ENCODE measurements around the gene UBE2U. TPM values are rescaled to one million over a fixed set of nuclear protein-coding genes. Genes with fewer than 3 reads are reported as not detected.

The UBE2U gene
- total RNA-seq (2014; rRNA removed; shearing (Covaris generic)) (not detected in 2 replicates), polyA plus RNA-seq (2016; fragmentation: Nextera tagmentation; extraction: Ambion mirVana) (not detected in 2 replicates)

GRCh38 chr1:64203420-64203819 is at the start of gene UBE2U:
Gene UBE2U (plus strand): TSS chr1:64203623. CDS start chr1:64204051, 428 bp downstream.
- 90 to 97% methylated on average over 23 of the region's 23 CpGs for WGBS, 2 experiments (ENCODE audit: low coverage in 1 of 2, low lambda C conversion rate in 2 of 2, missing lambda C conversion rate in 2 of 2)
- no peak within 1 kb of the TSS for H3K27ac ChIP-seq
- H3F3A ChIP-seq (ENCODE audit: insufficient read depth): no peaks in the 10 kb centered on the region
- H3K9me3 ChIP-seq (ENCODE audit: low read depth): no peaks in the 10 kb centered on the region
- H3K4me2 ChIP-seq (ENCODE audit: unreplicated experiment): no peak within 1 kb of the TSS
- TF ChIP-seq EZH2 (IDR thresholded peaks at IDR 0.05; ENCODE audit: insufficient read depth, poor library complexity, severe bottlenecking) (no peak), EZH2phosphoT487 (IDR thresholded peaks at IDR 0.05; ENCODE audit: insufficient read depth, low read depth) (no peak)
- in situ Hi-C loops (cut with MboI): no loop called here
- H3K9ac ChIP-seq: no peak within 1 kb of the TSS
- H3K4me3 ChIP-seq: no peak within 1 kb of the TSS
- no peaks in the 10 kb centered on the region for H3K4me1 ChIP-seq (ENCODE audit: insufficient read depth)
- H3K27me3 ChIP-seq (replicated peaks; ENCODE audit: insufficient read depth): no peaks in the 10 kb centered on the region
- H3K9me2 ChIP-seq (ENCODE audit: insufficient read depth): no peaks in the 10 kb centered on the region
- no peaks in the 10 kb centered on the region for H3K36me3 ChIP-seq (ENCODE audit: low read depth)
- H3K79me2 ChIP-seq (ENCODE audit: insufficient read depth): no peaks in the 10 kb centered on the region
- no peaks in the 10 kb centered on the region for H4K20me1 ChIP-seq (ENCODE audit: insufficient read depth)
- H2AFZ ChIP-seq: no peak within 1 kb of the TSS
- DNase-seq: no peak

- no peak for DNase-seq
- in situ Hi-C loops (cut with MboI): no loop called here
- H3K9me2 ChIP-seq (ENCODE audit: insufficient read depth): no peaks in the 10 kb centered on the region
- H4K20me1 ChIP-seq (ENCODE audit: insufficient read depth): no peaks in the 10 kb centered on the region
- no peak for TF ChIP-seq EZH2phosphoT487 (IDR thresholded peaks at IDR 0.05; ENCODE audit: insufficient read depth, low read depth)
- no peak for TF ChIP-seq EZH2 (IDR thresholded peaks at IDR 0.05; ENCODE audit: insufficient read depth, poor library complexity, severe bottlenecking)
- no peak overlapping the region for H2AFZ ChIP-seq
- no peaks in the 10 kb centered on the region for H3K4me1 ChIP-seq (ENCODE audit: insufficient read depth)
- H3F3A ChIP-seq (ENCODE audit: insufficient read depth): no peaks in the 10 kb centered on the region
- no peaks in the 10 kb centered on the region for H3K9me3 ChIP-seq (ENCODE audit: low read depth)
- WGBS, 2 experiments (ENCODE audit: low coverage in 1 of 2, low lambda C conversion rate in 2 of 2, missing lambda C conversion rate in 2 of 2): 62 to 88% methylated on average over 1 of the region's 1 CpG
- H3K9ac ChIP-seq: no peak overlapping the region
- no peak overlapping the region for H3K27ac ChIP-seq
- no peaks in the 10 kb centered on the region for H3K36me3 ChIP-seq (ENCODE audit: low read depth)
- no peak overlapping the region for H3K4me3 ChIP-seq
- H3K27me3 ChIP-seq (replicated peaks; ENCODE audit: insufficient read depth): no peaks in the 10 kb centered on the region
- H3K79me2 ChIP-seq (ENCODE audit: insufficient read depth): no peaks in the 10 kb centered on the region
- no peak overlapping the region for H3K4me2 ChIP-seq (ENCODE audit: unreplicated experiment)
These were observed 48.1 kb upstream of the UBE2U start for GRCh38 chr1:64155278-64155677.

GRCh38 chr1:64161357-64161941 is 42.0 kb upstream of the UBE2U start:
- Histone ChIP-seq H3K4me2 (ENCODE audit: unreplicated experiment) (peak overlapping the region; percentile 46), H3K27me3 (replicated peaks; ENCODE audit: insufficient read depth) (no peaks in the 10 kb centered on the region), H3K9ac (no peak overlapping the region), H3K79me2 (ENCODE audit: insufficient read depth) (no peaks in the 10 kb centered on the region), H4K20me1 (ENCODE audit: insufficient read depth) (no peaks in the 10 kb centered on the region), H3K4me1 (ENCODE audit: insufficient read depth) (peaks cover 23% of the 10 kb centered on the region), H3K9me3 (ENCODE audit: low read depth) (no peaks in the 10 kb centered on the region), H2AFZ (no peak overlapping the region), H3K27ac (0 out of 2 replicates have a peak overlapping the region, but pooled peaks have one; percentile 3), H3K4me3 (no peak overlapping the region), H3K36me3 (ENCODE audit: low read depth) (no peaks in the 10 kb centered on the region), H3K9me2 (ENCODE audit: insufficient read depth) (no peaks in the 10 kb centered on the region), H3F3A (ENCODE audit: insufficient read depth) (peaks cover 14% of the 10 kb centered on the region; the same call in 1 of the 2 replicates)
- no peak for TF ChIP-seq EZH2phosphoT487 (IDR thresholded peaks at IDR 0.05; ENCODE audit: insufficient read depth, low read depth)
- TF ChIP-seq EZH2 (IDR thresholded peaks at IDR 0.05; ENCODE audit: insufficient read depth, poor library complexity, severe bottlenecking): no peak
- in situ Hi-C loops (cut with MboI): no loop called here
- peak; percentile 67 for DNase-seq
- 53 to 65% methylated on average over 1 of the region's 1 CpG for WGBS, 2 experiments (ENCODE audit: low coverage in 1 of 2, low lambda C conversion rate in 2 of 2, missing lambda C conversion rate in 2 of 2)

GRCh38 chr1:64162151-64162550 is 41.3 kb upstream of the UBE2U start:
- H3K4me1 ChIP-seq (ENCODE audit: insufficient read depth): peaks cover 28% of the 10 kb centered on the region
- 94 to 96% methylated on average over 6 of the region's 6 CpGs for WGBS, 2 experiments (ENCODE audit: low coverage in 1 of 2, low lambda C conversion rate in 2 of 2, missing lambda C conversion rate in 2 of 2)
- in situ Hi-C loops (cut with MboI): no loop called here
- no peak overlapping the region for H3K4me3 ChIP-seq
- no peak for DNase-seq
- no peaks in the 10 kb centered on the region for H3K27me3 ChIP-seq (replicated peaks; ENCODE audit: insufficient read depth)
- TF ChIP-seq EZH2 (IDR thresholded peaks at IDR 0.05; ENCODE audit: insufficient read depth, poor library complexity, severe bottlenecking): no peak
- no peaks in the 10 kb centered on the region for H3K36me3 ChIP-seq (ENCODE audit: low read depth)
- H3K4me2 ChIP-seq (ENCODE audit: unreplicated experiment): no peak overlapping the region
- no peak overlapping the region for H2AFZ ChIP-seq
- no peak overlapping the region for H3K9ac ChIP-seq
- no peaks in the 10 kb centered on the region for H4K20me1 ChIP-seq (ENCODE audit: insufficient read depth)
- H3K27ac ChIP-seq: no peak overlapping the region
- H3F3A ChIP-seq (ENCODE audit: insufficient read depth): peaks cover 19% of the 10 kb centered on the region; the same call in 1 of the 2 replicates
- no peaks in the 10 kb centered on the region for H3K79me2 ChIP-seq (ENCODE audit: insufficient read depth)
- H3K9me3 ChIP-seq (ENCODE audit: low read depth): no peaks in the 10 kb centered on the region
- no peaks in the 10 kb centered on the region for H3K9me2 ChIP-seq (ENCODE audit: insufficient read depth)

Data from GM23248 (cell line).